A549 (cell line): Measurements from ENCODE around the gene ALG14. TPM values are rescaled to one million over a fixed set of nuclear protein-coding genes. Genes with fewer than 3 reads are reported as not detected.

Experiments used
- ATAC-seq, 2 experiments: fragments of 200-7000 bp in 1 of 2; fragments of >200 bp in 1 of 2; cut with Nextera tagmentation in 1 of 2; cut with Tn5 transposase in 1 of 2; 3 replicates each; pipeline versions ENCODE4 v1.8.0 to v1.9.1; 2018 to 2020; ENCODE audit warnings: mild to moderate bottlenecking in 1 of 2, moderate library complexity in 1 of 2
- CTCF ChIA-PET: fragments of 300-600 bp; sonication (Branson Sonifier 250); formaldehyde crosslinking; extraction: SDS; loops from one replicate; lab custom pipeline; 2021; ENCODE audit warnings: antibody characterized with exemption, inconsistent platforms; lab: Yijun Ruan, JAX
- POLR2A ChIA-PET: fragments of 350-600 bp; formaldehyde crosslinking; extraction: SDS; loops from one replicate; lab custom pipeline; 2021; ENCODE audit warnings: antibody characterized with exemption, inconsistent platforms; lab: Yijun Ruan, JAX
- DNase-seq, 2 experiments: peaks; one replicate each; pipeline versions ENCODE4 v3.0.0 to v3.0.0-alpha.2; 2011 to 2016; ENCODE audit warnings: low read depth in 1 of 2, low spot score in 1 of 2
- FAIRE-seq: peaks from 2 replicates; lab custom pipeline; 2011; peaks lifted over from hg19 to GRCh38; lab: Jason Lieb, UNC
- H3K27ac ChIP-seq, 2 experiments: fragments of >200 bp; sonication (Bioruptor Twin); formaldehyde crosslinking; 3 replicates each; pipeline ENCODE4 v1.5.1; 2016 to 2017
- H3K4me1 ChIP-seq: fragments of >200 bp; sonication (Bioruptor Twin); formaldehyde crosslinking; 3 replicates; pipeline ENCODE4 v1.6.1; 2016
- H3K4me2 ChIP-seq: fragments of >200 bp; sonication (Bioruptor Twin); formaldehyde crosslinking; 3 replicates; pipeline ENCODE4 v1.6.1; 2016
- H3K4me3 ChIP-seq: fragments of >200 bp; sonication (Bioruptor Twin); formaldehyde crosslinking; 3 replicates; pipeline ENCODE4 v1.5.1; 2016
- H3K9me3 ChIP-seq: fragments of >200 bp; sonication (Bioruptor Twin); formaldehyde crosslinking; 3 replicates; pipeline ENCODE4 v1.6.1; 2016
- BCL3 ChIP-seq: fragments of >200 bp; sonication (Bioruptor Twin); formaldehyde crosslinking; IDR thresholded peaks from 3 replicates; pipeline ENCODE4 v1.6.1; 2016
- CHD4 ChIP-seq: fragments of 200-600 bp; sonication (generic); IDR thresholded peaks from 2 replicates; pipeline ENCODE4 v1.6.1; 2016; ENCODE audit warnings: antibody characterized with exemption, mild to moderate bottlenecking, borderline replicate concordance
- EP300 ChIP-seq, 2 experiments: fragments of >200 bp; sonication (Bioruptor Twin); formaldehyde crosslinking; IDR thresholded peaks; 2 replicates in 1 of 2; 3 replicates in 1 of 2; pipeline ENCODE4 v1.6.1; 2016 to 2017
- ESRRA ChIP-seq: fragments of 150-350 bp; IDR thresholded peaks from 2 replicates; pipeline ENCODE4 v1.6.1; 2014; ENCODE audit warnings: mild to moderate bottlenecking, low read length, borderline replicate concordance
- GATA3 ChIP-seq: IDR thresholded peaks from 2 replicates; pipeline ENCODE4 v1.6.1; 2012; ENCODE audit warnings: borderline replicate concordance
- HEYL ChIP-seq: fragments of 250-450 bp; sonication (Bioruptor Pico); IDR thresholded peaks from 2 replicates; pipeline ENCODE4 v1.8.0; 2021; ENCODE audit warnings: mild to moderate bottlenecking, moderate library complexity
- JUN ChIP-seq, 2 experiments: fragments of >200 bp; sonication (Bioruptor Twin); formaldehyde crosslinking; IDR thresholded peaks; 2 replicates in 1 of 2; 3 replicates in 1 of 2; pipeline ENCODE4 v1.6.1; 2016 to 2017
- JUNB ChIP-seq: fragments of >200 bp; sonication (Bioruptor Twin); formaldehyde crosslinking; IDR thresholded peaks from 2 replicates; pipeline ENCODE4 v1.6.1; 2016
- MAFK ChIP-seq: fragments of 450-650 bp; IDR thresholded peaks from 2 replicates; pipeline ENCODE4 v1.6.1; 2014; ENCODE audit not compliant: partially characterized antibody
- MAZ ChIP-seq: fragments of 150-350 bp; IDR thresholded peaks from 2 replicates; pipeline ENCODE4 v1.6.1; 2014; ENCODE audit warnings: antibody characterized with exemption, low read depth, low read length, borderline replicate concordance
- NFE2L2 ChIP-seq: fragments of 150-350 bp; conservative IDR thresholded peaks from 2 replicates; pipeline ENCODE4 v1.6.1; 2014; ENCODE audit warnings: low read length
- NR3C1 ChIP-seq: fragments of >200 bp; sonication (Bioruptor Twin); formaldehyde crosslinking; IDR thresholded peaks from 3 replicates; pipeline ENCODE4 v1.6.1; 2017
- PBX3 ChIP-seq: IDR thresholded peaks from 2 replicates; pipeline ENCODE4 v1.6.1; 2012
- POLR2A ChIP-seq: IDR thresholded peaks from 2 replicates; pipeline ENCODE4 v1.6.1; 2012; ENCODE audit warnings: mild to moderate bottlenecking, low read length
- POLR2AphosphoS2 ChIP-seq: conservative IDR thresholded peaks from 2 replicates; pipeline ENCODE4 v1.6.1; 2012; ENCODE audit warnings: low read length, improper control_type of control experiment, inconsistent platforms
- RAD21 ChIP-seq, 2 experiments: fragments of >200 bp in 1 of 2; sonication (Bioruptor Twin) in 1 of 2; formaldehyde crosslinking in 1 of 2; IDR thresholded peaks in 1 of 2; conservative IDR thresholded peaks in 1 of 2; 2 replicates in 1 of 2; 3 replicates in 1 of 2; pipeline ENCODE4 v1.6.1; 2012 to 2018; ENCODE audit warnings: inconsistent platforms in 1 of 2
- RFX5 ChIP-seq: fragments of 450-650 bp; IDR thresholded peaks from 2 replicates; pipeline ENCODE4 v1.7.1; 2014; ENCODE audit warnings: antibody characterized with exemption, mild to moderate bottlenecking, moderate library complexity
- ZC3H11A ChIP-seq: fragments of 450-650 bp; IDR thresholded peaks from 2 replicates; pipeline ENCODE4 v1.6.1; 2014; ENCODE audit warnings: antibody characterized with exemption, mild to moderate bottlenecking
- ZNF302 ChIP-seq: fragments of 250-450 bp; sonication (Bioruptor Pico); IDR thresholded peaks from 2 replicates; pipeline ENCODE4 v1.9.0; 2021; ENCODE audit warnings: inconsistent platforms, mild to moderate bottlenecking, moderate library complexity
- WGBS: methylation state at CpG from one replicate; pipeline ENCODE4 v1.1.6; 2017; ENCODE audit errors: missing lambda C conversion rate; 5-methylcytosine and 5-hydroxymethylcytosine counted together
- polyA plus RNA-seq, 4 experiments: library from polyadenylated mRNA; depleted of rRNA in 3 of 4; stranded (reverse); fragments of >200 nt; fragmentation: RNase III in 1 of 4; extraction: RNeasy Plus Mini Kit Qiagen cat#74134 plus additional on column Dnase treatment in 1 of 4; gene quantifications; 2 replicates in 3 of 4; 3 replicates in 1 of 4; pipeline ENCODE4 v1.2.3, GENCODE V29; 2011 to 2017
- TF ChIP-seq, protein P1 (sequence below): fragments of >200 bp; sonication (Bioruptor Twin); formaldehyde crosslinking; IDR thresholded peaks from 3 replicates; pipeline ENCODE4 v1.5.1; 2016
- TF ChIP-seq, protein P2 (sequence below): fragments of 150-350 bp; IDR thresholded peaks from 2 replicates; pipeline ENCODE4 v1.6.1; 2014; ENCODE audit warnings: low read depth, mild to moderate bottlenecking, low read length
- TF ChIP-seq, protein P3 (sequence below): IDR thresholded peaks from 2 replicates; pipeline ENCODE4 v1.6.1; 2012

The ALG14 gene
- polyA plus RNA-seq, 2 of the 4 experiments (the other 2 are of a cell fraction): 5.0 to 5.4 TPM

GRCh38 chr1:94947437-94947836, 125.3 kb downstream of the ALG14 start:
- CTCF ChIA-PET: interaction anchor here (1.3 to 1.7 kb wide), 3 partner anchors 93 to 96 kb away, joined by 4 to 8 read pairs (median 5); no protein-coding TSS in a partner anchor
- ATAC-seq: no peak
- WGBS: 83% methylated on average over 1 of the region's 1 CpG

DNA sequence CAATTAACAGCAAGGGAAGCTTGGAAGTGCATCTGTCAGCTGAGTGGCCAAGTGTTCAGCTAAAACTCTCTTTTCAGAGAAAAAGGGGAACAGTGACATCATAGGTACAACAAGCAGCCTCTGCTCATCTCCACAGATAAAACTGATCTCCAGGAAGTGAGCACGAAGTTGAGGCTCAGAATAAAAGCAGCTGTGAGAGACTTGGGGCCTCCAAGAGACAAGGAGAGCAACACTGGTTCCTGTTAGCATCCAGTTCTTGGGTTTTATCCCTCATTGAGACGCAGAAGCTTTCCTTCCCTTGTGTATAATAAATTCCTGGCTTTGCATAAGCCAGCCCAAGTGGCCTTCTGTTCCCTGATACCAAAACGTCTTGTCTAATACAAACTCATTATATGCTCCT, 125.9 kb downstream of the ALG14 start:
- Histone ChIP-seq H3K9me3 (peaks cover 3% of the 10 kb centered on the region; the same call in 1 of the 3 replicates), H3K27ac (peak overlapping the region in 1 of 2 experiments; percentile 64; a peak in 3 of 6 replicates), H3K4me1 (peaks cover 44% of the 10 kb centered on the region), H3K4me2 (no peak overlapping the region), H3K4me3 (no peak overlapping the region)
- DNase-seq (no peak), FAIRE-seq (no peak), ATAC-seq (no peak)
- TF ChIP-seq, protein P1, sequence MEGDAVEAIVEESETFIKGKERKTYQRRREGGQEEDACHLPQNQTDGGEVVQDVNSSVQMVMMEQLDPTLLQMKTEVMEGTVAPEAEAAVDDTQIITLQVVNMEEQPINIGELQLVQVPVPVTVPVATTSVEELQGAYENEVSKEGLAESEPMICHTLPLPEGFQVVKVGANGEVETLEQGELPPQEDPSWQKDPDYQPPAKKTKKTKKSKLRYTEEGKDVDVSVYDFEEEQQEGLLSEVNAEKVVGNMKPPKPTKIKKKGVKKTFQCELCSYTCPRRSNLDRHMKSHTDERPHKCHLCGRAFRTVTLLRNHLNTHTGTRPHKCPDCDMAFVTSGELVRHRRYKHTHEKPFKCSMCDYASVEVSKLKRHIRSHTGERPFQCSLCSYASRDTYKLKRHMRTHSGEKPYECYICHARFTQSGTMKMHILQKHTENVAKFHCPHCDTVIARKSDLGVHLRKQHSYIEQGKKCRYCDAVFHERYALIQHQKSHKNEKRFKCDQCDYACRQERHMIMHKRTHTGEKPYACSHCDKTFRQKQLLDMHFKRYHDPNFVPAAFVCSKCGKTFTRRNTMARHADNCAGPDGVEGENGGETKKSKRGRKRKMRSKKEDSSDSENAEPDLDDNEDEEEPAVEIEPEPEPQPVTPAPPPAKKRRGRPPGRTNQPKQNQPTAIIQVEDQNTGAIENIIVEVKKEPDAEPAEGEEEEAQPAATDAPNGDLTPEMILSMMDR: no peak
- 67% methylated on average over 3 of the region's 3 CpGs for WGBS
- ChIA-PET CTCF (interaction anchor here (1.3 to 1.6 kb wide), 2 partner anchors 93 to 96 kb away, joined by 4 to 8 read pairs; no protein-coding TSS in a partner anchor), POLR2A (no interaction called here)

More at GRCh38 chr1:94947437-94947836, 125.3 kb downstream of the ALG14 start:
- peak overlapping the region in 1 of 2 experiments; percentile 64; a peak in 2 of 6 replicates for H3K27ac ChIP-seq
- POLR2A ChIA-PET: no interaction called here
- H3K9me3 ChIP-seq: peaks cover 3% of the 10 kb centered on the region; the same call in 1 of the 3 replicates
- TF ChIP-seq RAD21 (conservative IDR thresholded peaks at IDR 0.05 in 1 of 2, IDR thresholded peaks at IDR 0.05 in 1 of 2): no peak
- TF ChIP-seq, protein P2, sequence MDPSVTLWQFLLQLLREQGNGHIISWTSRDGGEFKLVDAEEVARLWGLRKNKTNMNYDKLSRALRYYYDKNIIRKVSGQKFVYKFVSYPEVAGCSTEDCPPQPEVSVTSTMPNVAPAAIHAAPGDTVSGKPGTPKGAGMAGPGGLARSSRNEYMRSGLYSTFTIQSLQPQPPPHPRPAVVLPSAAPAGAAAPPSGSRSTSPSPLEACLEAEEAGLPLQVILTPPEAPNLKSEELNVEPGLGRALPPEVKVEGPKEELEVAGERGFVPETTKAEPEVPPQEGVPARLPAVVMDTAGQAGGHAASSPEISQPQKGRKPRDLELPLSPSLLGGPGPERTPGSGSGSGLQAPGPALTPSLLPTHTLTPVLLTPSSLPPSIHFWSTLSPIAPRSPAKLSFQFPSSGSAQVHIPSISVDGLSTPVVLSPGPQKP: no peak
- no peak for TF ChIP-seq RFX5
- no peak for TF ChIP-seq MAZ
- no peak for TF ChIP-seq POLR2A
- no peak for TF ChIP-seq POLR2AphosphoS2
- no peak overlapping the region for H3K4me3 ChIP-seq
- no peak for DNase-seq
- H3K4me2 ChIP-seq: no peak overlapping the region
- FAIRE-seq: no peak
- peaks cover 41% of the 10 kb centered on the region for H3K4me1 ChIP-seq

DNA sequence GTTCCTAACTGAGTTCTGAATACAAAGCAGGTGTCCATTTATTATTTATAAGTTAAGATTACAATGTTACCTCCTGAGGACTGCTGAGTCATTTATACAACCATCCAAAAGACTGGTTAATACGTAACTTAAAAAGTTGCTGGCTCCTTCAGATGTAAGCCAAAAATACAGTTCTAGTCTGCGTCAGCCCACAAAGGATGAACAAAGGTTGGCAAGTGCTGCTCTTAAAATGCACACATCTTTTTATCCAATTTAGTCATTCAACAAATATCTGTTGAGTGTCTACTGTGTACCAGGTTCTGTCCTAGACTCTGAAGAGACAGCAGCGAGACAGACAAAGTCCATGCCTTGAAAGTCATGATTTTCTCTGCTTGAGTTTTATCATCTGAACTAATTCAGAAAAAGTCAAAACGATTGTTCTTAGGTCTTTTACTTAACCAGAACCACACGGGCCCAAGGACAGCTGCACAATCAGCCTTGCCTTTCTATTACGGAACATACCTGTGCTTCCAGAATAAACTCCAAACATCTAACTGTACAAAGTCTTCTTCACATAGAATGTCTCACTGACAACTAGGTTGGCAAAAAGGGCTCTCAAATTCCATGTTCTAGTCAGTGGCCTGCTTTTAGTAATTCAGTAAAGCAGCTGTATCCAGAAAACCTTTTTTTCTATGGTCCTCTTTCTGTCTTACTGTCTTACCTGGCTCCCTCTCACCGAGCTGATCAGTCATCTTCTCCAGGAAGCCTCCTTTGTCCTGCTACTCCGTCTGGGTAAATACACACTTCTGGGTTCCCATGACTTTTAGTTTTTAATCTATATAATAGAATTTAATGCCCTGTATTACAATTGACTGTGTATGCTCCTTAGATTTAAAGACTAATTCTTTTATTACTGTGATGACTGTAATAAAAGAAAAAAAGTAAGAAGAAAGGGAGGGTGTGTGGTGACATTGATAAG, 130.3 kb downstream of the ALG14 start:
- Histone ChIP-seq H3K9me3 (peaks cover 3% of the 10 kb centered on the region; the same call in 1 of the 3 replicates), H3K4me3 (no peak overlapping the region), H3K4me1 (peaks cover 57% of the 10 kb centered on the region), H3K27ac (peak overlapping the region; percentile 79 to 87), H3K4me2 (peak overlapping the region; percentile 58)
- FAIRE-seq (peak; percentile 82), ATAC-seq (peak; percentile 85 to 86), DNase-seq (peak; percentile 31 to 84)
- 15% methylated on average over 8 of the region's 8 CpGs for WGBS
- CTCF ChIA-PET: interaction anchor here (1.6 to 3.0 kb wide), 4 partner anchors 88 to 101 kb away, joined by 4 to 10 read pairs (median 6); no protein-coding TSS in a partner anchor
- POLR2A ChIA-PET: interaction anchor here (0.9 kb wide), 1 partner anchor 16 kb away, joined by 3 read pairs; the partner anchor contains the start of gene CNN3
- TF ChIP-seq NFE2L2: peak; percentile 62; the same call in 1 of the 2 replicates
- no peak for TF ChIP-seq ESRRA
- TF ChIP-seq ZC3H11A: no peak
- no peak for TF ChIP-seq CHD4
- no peak for TF ChIP-seq PBX3
- peak; percentile 26 to 61; a peak in 1 of 5 replicates for TF ChIP-seq EP300 (IDR thresholded peaks at IDR 0.05)
- TF ChIP-seq, protein P3, sequence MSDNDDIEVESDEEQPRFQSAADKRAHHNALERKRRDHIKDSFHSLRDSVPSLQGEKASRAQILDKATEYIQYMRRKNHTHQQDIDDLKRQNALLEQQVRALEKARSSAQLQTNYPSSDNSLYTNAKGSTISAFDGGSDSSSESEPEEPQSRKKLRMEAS: peak; percentile 50; the same call in 1 of the 2 replicates
- TF ChIP-seq, protein P2: no peak
- no peak for TF ChIP-seq BCL3
- TF ChIP-seq JUN (IDR thresholded peaks at IDR 0.05): peak; percentile 48 to 60; a peak in 2 of 5 replicates
- TF ChIP-seq ZNF302 (CRISPR knock-in tag): no peak
- no peak for TF ChIP-seq MAZ
- no peak for TF ChIP-seq HEYL (CRISPR knock-in tag)
- TF ChIP-seq MAFK: peak; percentile 96
- no peak for TF ChIP-seq NR3C1
- peak in 1 of 2 experiments; percentile 18; a peak in 1 of 5 replicates for TF ChIP-seq RAD21 (conservative IDR thresholded peaks at IDR 0.05 in 1 of 2, IDR thresholded peaks at IDR 0.05 in 1 of 2)
- TF ChIP-seq JUNB: peak; percentile 67
- TF ChIP-seq GATA3: peak; percentile 74; the same call in 1 of the 2 replicates
